ENCODE results near the gene APOL6.

APOL6 gene

DNA sequence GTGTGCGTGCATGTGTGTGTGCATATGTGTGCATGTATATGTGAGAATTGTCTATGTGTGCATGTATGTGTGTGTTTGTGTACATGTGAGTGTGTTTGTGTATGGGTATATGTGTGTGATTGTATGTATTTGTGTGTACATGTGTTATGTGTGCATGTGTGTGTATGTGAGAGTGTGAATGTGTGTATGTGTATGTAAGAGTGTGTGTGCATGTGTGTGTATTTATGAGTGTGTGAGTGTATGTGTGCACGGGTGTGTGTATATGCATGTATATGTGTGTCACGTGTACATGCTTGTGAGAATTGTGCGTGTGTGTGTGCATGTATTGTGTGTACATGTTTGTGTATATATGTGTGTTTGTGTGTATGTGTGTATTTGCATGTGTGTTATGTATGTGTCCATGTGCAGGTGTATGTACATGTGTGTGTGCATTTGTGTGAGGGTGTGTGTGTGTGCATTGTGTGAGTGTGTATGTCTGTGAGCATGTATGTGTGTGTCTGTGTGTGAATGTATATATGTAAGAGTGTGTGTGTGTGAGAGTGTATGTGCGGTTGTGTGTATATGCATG is 47.1 kb upstream of the APOL6 start:
- H3K9ac ChIP-seq (ENCODE audit: low read length): no peak overlapping the region
- no peak overlapping the region for H3K27ac ChIP-seq (ENCODE audit: low read depth, low read length, poor library complexity, severe bottlenecking)
- TF ChIP-seq EZH2 (IDR thresholded peaks at IDR 0.05; ENCODE audit: borderline replicate concordance, low read length): no peak
- TF ChIP-seq, protein P1, sequence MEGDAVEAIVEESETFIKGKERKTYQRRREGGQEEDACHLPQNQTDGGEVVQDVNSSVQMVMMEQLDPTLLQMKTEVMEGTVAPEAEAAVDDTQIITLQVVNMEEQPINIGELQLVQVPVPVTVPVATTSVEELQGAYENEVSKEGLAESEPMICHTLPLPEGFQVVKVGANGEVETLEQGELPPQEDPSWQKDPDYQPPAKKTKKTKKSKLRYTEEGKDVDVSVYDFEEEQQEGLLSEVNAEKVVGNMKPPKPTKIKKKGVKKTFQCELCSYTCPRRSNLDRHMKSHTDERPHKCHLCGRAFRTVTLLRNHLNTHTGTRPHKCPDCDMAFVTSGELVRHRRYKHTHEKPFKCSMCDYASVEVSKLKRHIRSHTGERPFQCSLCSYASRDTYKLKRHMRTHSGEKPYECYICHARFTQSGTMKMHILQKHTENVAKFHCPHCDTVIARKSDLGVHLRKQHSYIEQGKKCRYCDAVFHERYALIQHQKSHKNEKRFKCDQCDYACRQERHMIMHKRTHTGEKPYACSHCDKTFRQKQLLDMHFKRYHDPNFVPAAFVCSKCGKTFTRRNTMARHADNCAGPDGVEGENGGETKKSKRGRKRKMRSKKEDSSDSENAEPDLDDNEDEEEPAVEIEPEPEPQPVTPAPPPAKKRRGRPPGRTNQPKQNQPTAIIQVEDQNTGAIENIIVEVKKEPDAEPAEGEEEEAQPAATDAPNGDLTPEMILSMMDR (IDR thresholded peaks at IDR 0.05; ENCODE audit: low read length): no peak
- no peak overlapping the region for H3K4me3 ChIP-seq (ENCODE audit: low read depth, low read length, poor library complexity, severe bottlenecking)
- no peaks in the 10 kb centered on the region for H3K9me3 ChIP-seq (ENCODE audit: low read length)
- H3K4me2 ChIP-seq (ENCODE audit: low read length): no peak overlapping the region
- H3K4me1 ChIP-seq (ENCODE audit: insufficient read depth, low read length, severe bottlenecking): no peaks in the 10 kb centered on the region
- H3K36me3 ChIP-seq (ENCODE audit: insufficient read depth, low read length): no peaks in the 10 kb centered on the region
- H3F3A ChIP-seq (ENCODE audit: insufficient read depth, low read length): no peaks in the 10 kb centered on the region
- H2AFZ ChIP-seq (ENCODE audit: low read length): no peak overlapping the region
- H3K79me2 ChIP-seq (ENCODE audit: insufficient read depth, low read length): no peaks in the 10 kb centered on the region
- no peaks in the 10 kb centered on the region for H3K9me2 ChIP-seq (ENCODE audit: low read depth, low read length)
- no peaks in the 10 kb centered on the region for H4K20me1 ChIP-seq (ENCODE audit: insufficient read depth, low read length)
- no peaks in the 10 kb centered on the region; the same call in 1 of the 2 replicates for H3K27me3 ChIP-seq (ENCODE audit: insufficient read depth, low read length)

- H3K36me3 ChIP-seq (ENCODE audit: insufficient read depth, low read length): no peaks in the 10 kb centered on the region
- H3K9me3 ChIP-seq (ENCODE audit: low read length): no peaks in the 10 kb centered on the region
- H3K4me1 ChIP-seq (ENCODE audit: insufficient read depth, low read length, severe bottlenecking): no peaks in the 10 kb centered on the region
- no peak overlapping the region for H2AFZ ChIP-seq (ENCODE audit: low read length)
- H3K9ac ChIP-seq (ENCODE audit: low read length): no peak overlapping the region
- no peaks in the 10 kb centered on the region for H3F3A ChIP-seq (ENCODE audit: insufficient read depth, low read length)
- TF ChIP-seq, protein P1 (IDR thresholded peaks at IDR 0.05; ENCODE audit: low read length): no peak
- TF ChIP-seq EZH2 (IDR thresholded peaks at IDR 0.05; ENCODE audit: borderline replicate concordance, low read length): no peak
- H3K79me2 ChIP-seq (ENCODE audit: insufficient read depth, low read length): no peaks in the 10 kb centered on the region
- no peaks in the 10 kb centered on the region for H3K27me3 ChIP-seq (ENCODE audit: insufficient read depth, low read length)
- no peaks in the 10 kb centered on the region for H3K9me2 ChIP-seq (ENCODE audit: low read depth, low read length)
- H3K4me3 ChIP-seq (ENCODE audit: low read depth, low read length, poor library complexity, severe bottlenecking): no peak overlapping the region
- H3K27ac ChIP-seq (ENCODE audit: low read depth, low read length, poor library complexity, severe bottlenecking): no peak overlapping the region
- H4K20me1 ChIP-seq (ENCODE audit: insufficient read depth, low read length): no peaks in the 10 kb centered on the region
- H3K4me2 ChIP-seq (ENCODE audit: low read length): no peak overlapping the region
Measured at GRCh38 chr22:35601743-35602615, 46.3 kb upstream of the APOL6 start.

- no peaks in the 10 kb centered on the region for H3K27me3 ChIP-seq (ENCODE audit: insufficient read depth, low read length)
- no peaks in the 10 kb centered on the region for H3F3A ChIP-seq (ENCODE audit: insufficient read depth, low read length)
- no peaks in the 10 kb centered on the region for H4K20me1 ChIP-seq (ENCODE audit: insufficient read depth, low read length)
- H3K9ac ChIP-seq (ENCODE audit: low read length): no peak overlapping the region
- H3K4me2 ChIP-seq (ENCODE audit: low read length): no peak overlapping the region
- no peaks in the 10 kb centered on the region for H3K36me3 ChIP-seq (ENCODE audit: insufficient read depth, low read length)
- no peak overlapping the region for H2AFZ ChIP-seq (ENCODE audit: low read length)
- H3K27ac ChIP-seq (ENCODE audit: low read depth, low read length, poor library complexity, severe bottlenecking): no peak overlapping the region
- no peaks in the 10 kb centered on the region for H3K9me2 ChIP-seq (ENCODE audit: low read depth, low read length)
- no peaks in the 10 kb centered on the region for H3K4me1 ChIP-seq (ENCODE audit: insufficient read depth, low read length, severe bottlenecking)
- no peaks in the 10 kb centered on the region for H3K79me2 ChIP-seq (ENCODE audit: insufficient read depth, low read length)
- no peaks in the 10 kb centered on the region for H3K9me3 ChIP-seq (ENCODE audit: low read length)
- TF ChIP-seq, protein P1 (IDR thresholded peaks at IDR 0.05; ENCODE audit: low read length): no peak
- no peak for TF ChIP-seq EZH2 (IDR thresholded peaks at IDR 0.05; ENCODE audit: borderline replicate concordance, low read length)
- no peak overlapping the region for H3K4me3 ChIP-seq (ENCODE audit: low read depth, low read length, poor library complexity, severe bottlenecking)
Measured at GRCh38 chr22:35604621-35605368, 43.5 kb upstream of the APOL6 start.

Data from OCI-LY1 (cell line).